ACC112 (cell line): Measurements from ENCODE around the gene OBSCN.

ENCODE experiments used
- H2AFZ ChIP-seq: fragments of 200-600 bp; sonication (generic); one replicate; pipeline ENCODE4 v1.6.0; 2017; ENCODE audit warnings: antibody characterized with exemption, low read length; ENCODE audit not compliant: unreplicated experiment
- H3K27ac ChIP-seq: fragments of 200-600 bp; sonication (generic); 2 replicates; pipeline ENCODE4 v1.5.1; 2014; ENCODE audit warnings: low read depth, mild to moderate bottlenecking, antibody characterized with exemption, low read length, moderate library complexity
- H3K27me3 ChIP-seq: fragments of 200-600 bp; sonication (generic); 2 replicates; pipeline ENCODE4 v1.6.1; 2014; ENCODE audit warnings: mild to moderate bottlenecking, antibody characterized with exemption, low read length, moderate library complexity, mixed read lengths; ENCODE audit not compliant: insufficient read depth
- H3K36me3 ChIP-seq: fragments of 200-600 bp; sonication (generic); 2 replicates; pipeline ENCODE4 v1.6.1; 2016; ENCODE audit warnings: mild to moderate bottlenecking, antibody characterized with exemption, low read length, moderate library complexity, mixed read lengths; ENCODE audit not compliant: insufficient read depth
- H3K4me1 ChIP-seq: fragments of 200-600 bp; sonication (generic); one replicate; pipeline ENCODE4 v1.6.1; 2016; ENCODE audit warnings: low read length, mixed read lengths; ENCODE audit not compliant: insufficient read depth, unreplicated experiment, control insufficient read depth
- H3K4me3 ChIP-seq: fragments of 200-600 bp; sonication (generic); 2 replicates; pipeline ENCODE4 v1.5.1; 2014; ENCODE audit warnings: mild to moderate bottlenecking, low read depth, low read length
- H3K79me2 ChIP-seq: fragments of 200-600 bp; sonication (generic); one replicate; pipeline ENCODE4 v1.6.0; 2016; ENCODE audit warnings: low read length; ENCODE audit not compliant: control insufficient read depth, unreplicated experiment, insufficient read depth

Gene OBSCN

GRCh38 chr1:228378090-228378872 lies 170.4 kb downstream of the OBSCN start:
- Histone ChIP-seq H3K4me3 (peak overlapping the region; percentile 81), H3K27me3 (peaks cover 4% of the 10 kb centered on the region; the same call in 1 of the 2 replicates), H3K4me1 (peaks cover 13% of the 10 kb centered on the region), H2AFZ (peak overlapping the region; percentile 88), H3K27ac (no peak overlapping the region), H3K36me3 (no peaks in the 10 kb centered on the region), H3K79me2 (no peaks in the 10 kb centered on the region)

- H3K4me3 ChIP-seq, result peak overlapping the region; percentile 81
These were observed 171.1 kb downstream of the OBSCN start for GRCh38 chr1:228378873-228379460.

GRCh38 chr1:228379666-228380065 lies 171.8 kb downstream of the OBSCN start:
- H3K36me3 ChIP-seq, result no peaks in the 10 kb centered on the region
- H3K27ac ChIP-seq, result no peak overlapping the region
- peaks cover 4% of the 10 kb centered on the region; the same call in 1 of the 2 replicates for H3K27me3 ChIP-seq
- H2AFZ ChIP-seq, result no peak overlapping the region
- no peaks in the 10 kb centered on the region for H3K79me2 ChIP-seq
- no peak overlapping the region for H3K4me3 ChIP-seq
- peaks cover 8% of the 10 kb centered on the region for H3K4me1 ChIP-seq

More at GRCh38 chr1:228378873-228379460, 171.1 kb downstream of the OBSCN start:
- Histone ChIP-seq H3K79me2 (no peaks in the 10 kb centered on the region), H3K36me3 (no peaks in the 10 kb centered on the region), H3K4me1 (peaks cover 13% of the 10 kb centered on the region), H3K27me3 (peaks cover 4% of the 10 kb centered on the region; the same call in 1 of the 2 replicates), H2AFZ (peak overlapping the region; percentile 88), H3K27ac (no peak overlapping the region)

GRCh38 chr1:228381356-228381755 lies 173.5 kb downstream of the OBSCN start:
- H3K27me3 ChIP-seq, result peaks cover 4% of the 10 kb centered on the region; the same call in 1 of the 2 replicates
- no peaks in the 10 kb centered on the region for H3K36me3 ChIP-seq
- no peak overlapping the region for H2AFZ ChIP-seq
- H3K27ac ChIP-seq, result no peak overlapping the region
- H3K79me2 ChIP-seq, result no peaks in the 10 kb centered on the region
- H3K4me1 ChIP-seq, result no peaks in the 10 kb centered on the region
- no peak overlapping the region for H3K4me3 ChIP-seq

GRCh38 chr1:228383773-228384172 lies 175.9 kb downstream of the OBSCN start:
- Histone ChIP-seq H2AFZ (no peak overlapping the region), H3K79me2 (no peaks in the 10 kb centered on the region), H3K4me1 (no peaks in the 10 kb centered on the region), H3K36me3 (no peaks in the 10 kb centered on the region), H3K27ac (no peak overlapping the region), H3K27me3 (peaks cover 4% of the 10 kb centered on the region; the same call in 1 of the 2 replicates), H3K4me3 (no peak overlapping the region)

GRCh38 chr1:228385232-228385631 lies 177.4 kb downstream of the OBSCN start:
- Histone ChIP-seq H3K4me1 (no peaks in the 10 kb centered on the region), H3K27me3 (peaks cover 4% of the 10 kb centered on the region; the same call in 1 of the 2 replicates), H3K27ac (no peak overlapping the region), H3K4me3 (no peak overlapping the region), H2AFZ (no peak overlapping the region), H3K36me3 (no peaks in the 10 kb centered on the region), H3K79me2 (no peaks in the 10 kb centered on the region)

- no peaks in the 10 kb centered on the region for H3K27me3 ChIP-seq
- no peak overlapping the region for H3K27ac ChIP-seq
- H3K4me1 ChIP-seq, result peaks cover 5% of the 10 kb centered on the region
- H2AFZ ChIP-seq, result no peak overlapping the region
- no peaks in the 10 kb centered on the region for H3K79me2 ChIP-seq
- no peaks in the 10 kb centered on the region for H3K36me3 ChIP-seq
- H3K4me3 ChIP-seq, result no peak overlapping the region
These were observed 179.5 kb downstream of the OBSCN start for GRCh38 chr1:228387321-228387720.

GRCh38 chr1:228390649-228391048 lies 182.8 kb downstream of the OBSCN start:
- H3K4me3 ChIP-seq, result no peak overlapping the region

GRCh38 chr1:228391411-228392020 lies 183.7 kb downstream of the OBSCN start:
- no peak overlapping the region for H2AFZ ChIP-seq
- H3K27me3 ChIP-seq, result no peaks in the 10 kb centered on the region
- no peak overlapping the region for H3K27ac ChIP-seq
- H3K79me2 ChIP-seq, result no peaks in the 10 kb centered on the region
- H3K36me3 ChIP-seq, result no peaks in the 10 kb centered on the region
- no peak overlapping the region for H3K4me3 ChIP-seq
- H3K4me1 ChIP-seq, result peaks cover 27% of the 10 kb centered on the region

More at GRCh38 chr1:228390649-228391048, 182.8 kb downstream of the OBSCN start:
- Histone ChIP-seq H3K4me1 (peaks cover 27% of the 10 kb centered on the region), H3K27me3 (no peaks in the 10 kb centered on the region), H3K27ac (no peak overlapping the region), H3K36me3 (no peaks in the 10 kb centered on the region), H2AFZ (no peak overlapping the region), H3K79me2 (no peaks in the 10 kb centered on the region)

GRCh38 chr1:228392111-228392936 lies 184.5 kb downstream of the OBSCN start:
- Histone ChIP-seq H3K27me3 (no peaks in the 10 kb centered on the region), H2AFZ (no peak overlapping the region), H3K4me3 (0 out of 2 replicates have a peak overlapping the region, but pooled peaks have one; percentile 15), H3K27ac (no peak overlapping the region), H3K36me3 (no peaks in the 10 kb centered on the region), H3K4me1 (peaks cover 27% of the 10 kb centered on the region), H3K79me2 (no peaks in the 10 kb centered on the region)
